Measurements from ENCODE around the gene SESN3. TPM values are rescaled to one million over a fixed set of nuclear protein-coding genes. Genes with fewer than 3 reads are reported as not detected.

The SESN3 gene
- total RNA-seq, 1 donor from 2014 or later, result 8.1 TPM

DNA sequence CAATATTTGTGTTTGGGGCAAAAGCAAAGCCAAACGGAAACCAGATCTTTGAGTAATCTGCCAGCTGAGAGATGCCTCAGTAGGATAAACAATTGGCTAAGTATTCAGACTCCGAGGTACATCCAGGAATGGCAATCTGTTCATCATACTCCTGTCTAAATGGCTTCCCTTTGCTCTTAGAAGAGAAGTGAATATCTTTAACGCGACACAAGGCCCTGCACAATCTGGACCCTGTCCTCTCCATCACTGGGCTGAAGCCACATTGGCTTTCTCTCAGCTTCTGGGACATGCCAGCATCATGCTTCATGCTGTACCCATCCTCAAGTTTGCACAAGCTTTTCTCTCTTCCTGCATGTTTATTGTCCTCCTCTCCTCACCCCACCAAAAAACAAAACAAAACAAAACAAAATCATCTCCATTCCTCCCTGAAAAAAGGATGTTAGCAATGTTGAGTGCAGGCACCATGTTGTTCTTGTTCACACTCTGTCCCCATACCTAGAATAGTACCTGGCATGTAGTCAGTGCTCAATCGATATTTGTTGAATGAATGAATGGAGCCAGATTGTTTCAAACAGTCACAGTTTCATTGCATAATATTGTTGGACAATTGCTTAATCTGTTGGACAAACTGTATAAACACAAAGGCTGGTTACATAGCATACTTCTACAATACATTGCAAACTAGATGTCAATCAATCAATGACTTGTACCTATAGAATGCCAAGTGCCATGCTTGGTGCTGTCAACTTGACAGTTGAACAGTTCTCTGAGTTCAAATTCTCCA is 38.2 kb upstream of the SESN3 start:
- Histone ChIP-seq H3K9me3 (replicated peaks) (no peaks in the 10 kb centered on the region), H3K27ac (replicated peaks) (no peak overlapping the region), H3K4me1 (no peaks in the 10 kb centered on the region), H3K36me3 (no peaks in the 10 kb centered on the region), H3K27me3 (ENCODE audit: low read depth) (no peaks in the 10 kb centered on the region), H3K4me3 (no peak overlapping the region)
- no peak for DNase-seq
- TF ChIP-seq, protein P1, sequence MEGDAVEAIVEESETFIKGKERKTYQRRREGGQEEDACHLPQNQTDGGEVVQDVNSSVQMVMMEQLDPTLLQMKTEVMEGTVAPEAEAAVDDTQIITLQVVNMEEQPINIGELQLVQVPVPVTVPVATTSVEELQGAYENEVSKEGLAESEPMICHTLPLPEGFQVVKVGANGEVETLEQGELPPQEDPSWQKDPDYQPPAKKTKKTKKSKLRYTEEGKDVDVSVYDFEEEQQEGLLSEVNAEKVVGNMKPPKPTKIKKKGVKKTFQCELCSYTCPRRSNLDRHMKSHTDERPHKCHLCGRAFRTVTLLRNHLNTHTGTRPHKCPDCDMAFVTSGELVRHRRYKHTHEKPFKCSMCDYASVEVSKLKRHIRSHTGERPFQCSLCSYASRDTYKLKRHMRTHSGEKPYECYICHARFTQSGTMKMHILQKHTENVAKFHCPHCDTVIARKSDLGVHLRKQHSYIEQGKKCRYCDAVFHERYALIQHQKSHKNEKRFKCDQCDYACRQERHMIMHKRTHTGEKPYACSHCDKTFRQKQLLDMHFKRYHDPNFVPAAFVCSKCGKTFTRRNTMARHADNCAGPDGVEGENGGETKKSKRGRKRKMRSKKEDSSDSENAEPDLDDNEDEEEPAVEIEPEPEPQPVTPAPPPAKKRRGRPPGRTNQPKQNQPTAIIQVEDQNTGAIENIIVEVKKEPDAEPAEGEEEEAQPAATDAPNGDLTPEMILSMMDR (IDR thresholded peaks at IDR 0.05; ENCODE audit: borderline replicate concordance), result no peak
- intact Hi-C loops (cut with micrococcal nuclease), result no loop called here

DNA sequence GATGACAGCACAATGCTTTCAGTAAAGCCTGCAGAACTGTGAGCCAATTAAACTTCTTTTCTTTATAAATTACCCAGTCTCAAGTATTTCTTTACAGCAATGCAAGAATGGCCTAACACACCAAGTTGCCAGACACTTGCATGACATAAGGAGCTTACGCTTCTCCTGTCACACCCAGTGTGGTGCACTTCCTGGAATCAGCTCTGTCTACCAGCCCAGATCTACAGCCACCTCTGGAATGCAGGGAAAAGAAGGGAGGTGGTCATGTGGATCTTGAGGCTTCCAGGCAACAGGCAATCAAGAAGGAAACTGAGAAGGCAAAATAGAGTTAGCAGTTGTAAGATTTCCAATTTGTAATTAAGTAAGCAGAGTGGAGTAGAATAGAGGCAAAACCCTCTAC is 37.4 kb upstream of the SESN3 start:
- no peaks in the 10 kb centered on the region for H3K27me3 ChIP-seq (ENCODE audit: low read depth)
- H3K36me3 ChIP-seq, result no peaks in the 10 kb centered on the region
- intact Hi-C loops (cut with micrococcal nuclease), result no loop called here
- H3K4me3 ChIP-seq, result no peak overlapping the region
- H3K27ac ChIP-seq (replicated peaks), result no peak overlapping the region
- no peak for DNase-seq
- TF ChIP-seq, protein P1 (IDR thresholded peaks at IDR 0.05; ENCODE audit: borderline replicate concordance), result no peak
- no peaks in the 10 kb centered on the region for H3K4me1 ChIP-seq
- H3K9me3 ChIP-seq (replicated peaks), result no peaks in the 10 kb centered on the region

DNA sequence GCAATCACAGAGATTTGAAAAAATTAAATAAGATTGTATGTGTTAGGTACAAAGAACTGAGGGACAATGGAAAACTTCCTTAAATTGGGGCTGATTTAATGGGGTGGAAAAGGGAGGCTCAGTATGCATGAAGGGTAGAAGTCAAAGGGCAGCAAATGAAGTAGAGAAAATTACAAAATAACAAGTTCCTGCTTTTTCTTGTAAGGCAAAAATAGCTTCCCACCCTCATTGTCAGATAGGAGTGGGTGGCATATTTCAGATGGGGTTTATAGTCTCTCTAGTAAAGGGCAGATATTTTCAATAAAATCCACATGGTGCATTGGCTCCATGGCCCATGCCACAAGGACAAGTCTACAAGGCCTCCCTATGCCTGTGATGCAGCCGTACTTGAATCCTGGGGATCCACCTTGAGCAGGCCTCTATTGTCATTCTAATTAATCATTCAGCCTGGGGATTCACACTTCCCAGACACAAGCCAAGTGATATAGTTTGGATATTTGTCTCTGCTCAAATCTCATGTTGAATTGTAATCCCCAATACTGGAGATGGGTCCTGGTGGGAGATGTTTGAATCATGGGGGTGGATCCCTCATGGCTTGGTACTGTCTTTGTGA is 36.7 kb upstream of the SESN3 start:
- Histone ChIP-seq H3K36me3 (no peaks in the 10 kb centered on the region), H3K9me3 (replicated peaks) (no peaks in the 10 kb centered on the region), H3K27me3 (ENCODE audit: low read depth) (no peaks in the 10 kb centered on the region), H3K4me1 (no peaks in the 10 kb centered on the region), H3K27ac (replicated peaks) (no peak overlapping the region), H3K4me3 (no peak overlapping the region)
- TF ChIP-seq, protein P1 (IDR thresholded peaks at IDR 0.05; ENCODE audit: borderline replicate concordance), result no peak
- no peak for DNase-seq
- intact Hi-C loops (cut with micrococcal nuclease), result no loop called here

DNA sequence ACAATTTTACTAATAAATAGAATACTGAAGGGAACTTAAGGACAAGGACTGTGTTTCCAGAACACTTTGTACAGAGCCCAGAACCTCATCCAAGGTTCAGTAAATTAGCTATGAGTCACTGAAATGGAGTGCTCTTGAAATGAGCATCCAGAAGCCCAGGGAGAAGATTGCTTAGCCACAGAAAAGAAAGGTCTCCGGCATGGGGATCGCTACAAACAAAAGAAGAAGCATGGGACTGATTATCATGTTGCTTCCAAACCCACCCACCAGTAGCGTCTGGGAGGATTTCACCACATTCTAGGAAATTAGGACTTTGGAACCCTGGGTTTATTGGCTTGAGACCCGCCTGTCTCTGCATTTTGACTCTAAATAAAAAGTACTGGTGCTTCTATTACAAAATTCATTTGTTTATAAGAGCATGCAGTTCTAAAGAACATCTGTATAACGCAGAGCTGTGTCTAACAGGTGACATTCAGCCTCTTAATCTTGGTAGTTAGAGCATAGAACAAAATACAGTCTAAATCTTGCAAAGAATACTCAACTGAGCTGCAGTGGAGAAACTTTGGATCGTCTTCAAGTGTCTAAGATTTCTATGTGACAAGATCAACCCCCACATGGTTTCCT is 35.9 kb upstream of the SESN3 start:
- H3K4me3 ChIP-seq, result no peak overlapping the region
- no peaks in the 10 kb centered on the region for H3K27me3 ChIP-seq (ENCODE audit: low read depth)
- no peaks in the 10 kb centered on the region for H3K36me3 ChIP-seq
- TF ChIP-seq, protein P1 (IDR thresholded peaks at IDR 0.05; ENCODE audit: borderline replicate concordance), result no peak
- H3K9me3 ChIP-seq (replicated peaks), result no peaks in the 10 kb centered on the region
- peak overlapping the region; percentile 57 for H3K27ac ChIP-seq (replicated peaks)
- no peaks in the 10 kb centered on the region for H3K4me1 ChIP-seq
- intact Hi-C loops (cut with micrococcal nuclease), result no loop called here
- no peak for DNase-seq

DNA sequence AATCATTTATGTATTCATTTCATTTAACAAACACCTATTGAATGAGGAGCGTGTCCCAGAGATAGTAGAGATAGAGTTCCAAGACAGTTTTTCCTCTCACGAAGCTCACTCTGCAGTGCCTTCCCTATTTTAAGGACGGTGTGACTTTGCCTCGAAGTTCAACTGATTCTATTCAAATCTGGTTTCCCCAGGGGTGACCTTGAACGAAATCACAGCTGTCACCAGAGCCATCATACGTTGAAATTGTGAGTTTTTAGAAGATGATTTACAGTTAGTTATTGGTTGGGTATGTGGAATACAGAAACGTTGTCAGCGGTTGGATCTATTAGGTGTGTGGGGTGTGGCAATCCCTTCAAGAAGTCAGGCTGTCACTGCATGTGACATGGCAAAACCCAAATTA is 33.9 kb upstream of the SESN3 start:
- Histone ChIP-seq H3K4me1 (no peaks in the 10 kb centered on the region), H3K9me3 (replicated peaks) (no peaks in the 10 kb centered on the region), H3K36me3 (no peaks in the 10 kb centered on the region), H3K4me3 (no peak overlapping the region), H3K27ac (replicated peaks) (no peak overlapping the region), H3K27me3 (ENCODE audit: low read depth) (no peaks in the 10 kb centered on the region)
- TF ChIP-seq, protein P1 (IDR thresholded peaks at IDR 0.05; ENCODE audit: borderline replicate concordance), result no peak
- no peak for DNase-seq
- intact Hi-C loops (cut with micrococcal nuclease), result no loop called here
